Progenitor cell of endocrine pancreas (in vitro differentiated cells): ENCODE measurements around the gene IGSF8. TPM values are rescaled to one million over a fixed set of nuclear protein-coding genes. Genes with fewer than 3 reads are reported as not detected.

Experiments used
- DNase-seq: peaks from one replicate; pipeline ENCODE4 v3.0.0; 2021; ENCODE audit warnings: low spot score; ENCODE audit not compliant: unreplicated experiment
- H3K27ac Mint-ChIP-seq: 2 replicates; pipeline ENCODE4 v1.8.0; 2021; ENCODE audit warnings: mild to moderate bottlenecking, moderate library complexity, mixed read lengths
- H3K27me3 Mint-ChIP-seq: 2 replicates; pipeline ENCODE4 v1.8.0; 2021; ENCODE audit warnings: mixed read lengths
- H3K36me3 Mint-ChIP-seq: 2 replicates; pipeline ENCODE4 v1.8.0; 2022; ENCODE audit warnings: mixed read lengths; ENCODE audit not compliant: insufficient read depth
- H3K4me1 Mint-ChIP-seq: 2 replicates; pipeline ENCODE4 v1.8.0; 2021; ENCODE audit warnings: low read depth, mixed read lengths
- H3K4me3 Mint-ChIP-seq: 2 replicates; pipeline ENCODE4 v1.8.0; 2021; ENCODE audit warnings: low read depth, mild to moderate bottlenecking, moderate library complexity, mixed read lengths
- H3K9me3 Mint-ChIP-seq: 2 replicates; pipeline ENCODE4 v1.8.0; 2021; ENCODE audit warnings: low read depth, mixed read lengths
- total RNA-seq: library from RNA; stranded (reverse); gene quantifications from 2 replicates; pipeline ENCODE4 v1.2.1, GENCODE V29; 2021
- TF ChIP-seq, protein P1 (sequence below): fragments of 200-600 bp; sonication (generic); IDR thresholded peaks from one replicate; pipeline ENCODE4 v1.5.0; 2021; ENCODE audit warnings: antibody characterized with exemption, mild to moderate bottlenecking; ENCODE audit not compliant: unreplicated experiment

The IGSF8 gene
- total RNA-seq, 1 donor from 2014 or later, result 39.4 TPM

DNA sequence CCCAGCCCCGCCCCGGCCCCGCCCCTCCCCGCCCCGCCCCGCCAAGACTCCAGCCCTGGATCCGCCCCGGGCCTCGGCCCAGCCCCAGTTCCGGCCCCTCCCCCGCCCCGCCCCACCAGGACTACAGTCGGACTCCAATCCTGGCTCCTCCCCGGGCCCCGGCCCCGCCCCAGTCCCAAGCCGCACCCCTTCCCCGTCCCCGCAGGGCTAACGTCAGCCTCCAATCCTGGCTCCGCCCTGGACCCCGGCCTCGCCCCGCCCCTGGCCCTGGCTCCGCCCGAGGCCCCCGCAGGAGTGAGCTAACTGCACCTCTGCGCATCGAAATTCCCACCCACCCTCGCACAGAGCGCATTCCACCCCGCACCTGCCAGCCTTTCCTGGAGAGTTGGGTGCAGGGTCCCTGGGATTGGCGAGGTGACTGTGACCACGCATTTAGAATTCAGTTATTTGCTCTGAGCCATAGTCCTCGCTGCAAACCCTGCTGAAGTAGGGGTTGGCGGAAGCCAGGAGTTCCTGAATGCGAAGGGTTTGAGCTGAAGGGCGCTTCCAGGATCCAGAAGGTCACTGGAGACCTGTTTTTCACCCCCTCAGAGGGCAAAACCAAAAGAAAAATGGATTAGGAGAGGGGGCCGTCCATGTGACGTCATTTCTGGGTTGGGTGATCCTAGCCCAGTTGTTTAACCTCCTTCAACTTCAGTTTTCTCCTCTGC is 588 bp upstream of the IGSF8 start:
- Mint-ChIP-seq H3K27ac (peak overlapping the region; percentile 95), H3K9me3 (no peaks in the 10 kb centered on the region), H3K27me3 (peaks cover 10% of the 10 kb centered on the region), H3K4me1 (peaks cover 19% of the 10 kb centered on the region), H3K36me3 (no peaks in the 10 kb centered on the region), H3K4me3 (peak overlapping the region; percentile 74)
- DNase-seq, result peak; percentile 97
- TF ChIP-seq, protein P1, sequence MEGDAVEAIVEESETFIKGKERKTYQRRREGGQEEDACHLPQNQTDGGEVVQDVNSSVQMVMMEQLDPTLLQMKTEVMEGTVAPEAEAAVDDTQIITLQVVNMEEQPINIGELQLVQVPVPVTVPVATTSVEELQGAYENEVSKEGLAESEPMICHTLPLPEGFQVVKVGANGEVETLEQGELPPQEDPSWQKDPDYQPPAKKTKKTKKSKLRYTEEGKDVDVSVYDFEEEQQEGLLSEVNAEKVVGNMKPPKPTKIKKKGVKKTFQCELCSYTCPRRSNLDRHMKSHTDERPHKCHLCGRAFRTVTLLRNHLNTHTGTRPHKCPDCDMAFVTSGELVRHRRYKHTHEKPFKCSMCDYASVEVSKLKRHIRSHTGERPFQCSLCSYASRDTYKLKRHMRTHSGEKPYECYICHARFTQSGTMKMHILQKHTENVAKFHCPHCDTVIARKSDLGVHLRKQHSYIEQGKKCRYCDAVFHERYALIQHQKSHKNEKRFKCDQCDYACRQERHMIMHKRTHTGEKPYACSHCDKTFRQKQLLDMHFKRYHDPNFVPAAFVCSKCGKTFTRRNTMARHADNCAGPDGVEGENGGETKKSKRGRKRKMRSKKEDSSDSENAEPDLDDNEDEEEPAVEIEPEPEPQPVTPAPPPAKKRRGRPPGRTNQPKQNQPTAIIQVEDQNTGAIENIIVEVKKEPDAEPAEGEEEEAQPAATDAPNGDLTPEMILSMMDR, result no peak

DNA sequence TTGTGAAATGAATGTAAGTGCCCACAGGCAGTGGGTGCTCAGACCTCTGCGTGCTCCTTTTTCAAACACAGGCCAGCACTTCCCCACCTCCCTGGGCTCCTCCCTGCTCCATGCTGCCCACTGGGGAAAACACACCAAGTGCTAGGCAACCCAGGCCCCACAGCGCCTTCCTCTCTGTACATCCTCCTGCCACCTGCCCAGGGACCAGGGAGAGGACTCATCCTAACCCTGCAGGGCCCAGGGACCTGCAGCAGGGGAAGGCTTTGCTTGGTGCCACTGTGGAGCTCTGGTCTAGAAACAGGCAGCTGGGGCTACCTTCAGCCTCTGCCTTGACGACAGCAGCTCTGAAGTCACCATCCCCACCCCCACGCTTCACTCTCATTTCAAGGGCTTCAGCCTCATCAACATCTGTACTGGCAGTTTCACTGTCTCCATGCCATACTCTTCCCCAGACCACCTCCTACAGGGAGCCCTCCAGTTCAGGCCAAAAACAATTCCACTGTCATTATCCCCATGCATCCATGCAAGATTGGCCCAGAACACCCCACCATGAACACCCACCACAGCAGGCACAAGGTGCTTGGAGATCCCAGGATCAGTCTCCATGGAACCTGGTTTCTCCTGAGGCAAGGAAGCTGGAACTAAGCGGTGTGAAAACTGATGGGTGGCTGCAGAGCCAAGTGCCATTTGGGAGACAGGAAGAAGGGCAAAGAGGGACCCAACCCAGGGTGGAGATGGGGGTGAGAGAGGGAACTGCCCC is 1.1 kb downstream of the IGSF8 start:
- Mint-ChIP-seq H3K36me3 (no peaks in the 10 kb centered on the region), H3K9me3 (no peaks in the 10 kb centered on the region), H3K4me1 (peaks cover 18% of the 10 kb centered on the region), H3K4me3 (peak overlapping the region; percentile 79), H3K27me3 (peaks cover 6% of the 10 kb centered on the region), H3K27ac (peak overlapping the region; percentile 35)
- no peak for DNase-seq
- TF ChIP-seq, protein P1, result no peak

DNA sequence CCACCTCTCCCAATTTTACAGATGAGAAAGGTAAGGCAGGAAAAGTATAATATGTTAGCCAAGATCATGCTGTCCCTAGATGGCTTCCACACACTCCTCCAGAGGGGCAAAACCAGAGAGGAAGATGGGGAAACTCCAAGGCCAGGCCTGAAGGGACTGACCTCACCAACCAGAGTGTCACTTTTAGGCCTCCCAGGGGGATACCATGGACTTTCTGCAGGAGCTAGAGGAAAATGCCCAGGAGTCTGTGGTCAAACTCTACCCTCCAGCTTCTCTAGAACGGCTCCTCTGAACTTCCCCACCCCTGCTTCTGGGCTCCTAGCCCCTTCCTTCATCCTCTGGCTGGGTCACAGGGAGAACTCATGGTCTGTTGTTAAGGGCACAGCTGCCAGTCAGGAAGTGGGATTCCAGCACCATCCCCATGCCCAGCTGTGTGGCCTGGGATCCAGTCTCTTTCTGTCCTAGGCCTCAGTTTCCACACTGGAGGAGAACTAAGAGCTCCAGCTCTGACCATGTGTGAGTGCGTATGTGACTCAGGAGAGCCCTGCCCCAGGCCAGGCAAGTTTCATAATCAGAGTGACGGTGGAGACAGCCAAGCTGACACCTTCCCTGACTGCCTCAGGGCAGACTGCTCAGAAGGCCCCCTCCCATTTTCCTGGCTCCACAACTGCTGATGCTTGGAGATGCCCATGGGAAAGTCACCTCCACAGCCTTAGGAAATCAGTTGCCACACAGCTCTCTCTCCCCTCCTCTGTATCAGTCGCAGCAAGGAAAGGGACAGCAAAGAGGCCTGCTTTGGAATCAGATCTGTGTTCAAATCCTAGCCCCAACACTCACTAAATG is 1.9 kb downstream of the IGSF8 start:
- Mint-ChIP-seq H3K27me3 (peaks cover 5% of the 10 kb centered on the region), H3K27ac (no peak overlapping the region), H3K9me3 (no peaks in the 10 kb centered on the region), H3K4me1 (peaks cover 17% of the 10 kb centered on the region), H3K36me3 (no peaks in the 10 kb centered on the region), H3K4me3 (peak overlapping the region; percentile 79)
- DNase-seq, result no peak
- TF ChIP-seq, protein P1, result no peak

DNA sequence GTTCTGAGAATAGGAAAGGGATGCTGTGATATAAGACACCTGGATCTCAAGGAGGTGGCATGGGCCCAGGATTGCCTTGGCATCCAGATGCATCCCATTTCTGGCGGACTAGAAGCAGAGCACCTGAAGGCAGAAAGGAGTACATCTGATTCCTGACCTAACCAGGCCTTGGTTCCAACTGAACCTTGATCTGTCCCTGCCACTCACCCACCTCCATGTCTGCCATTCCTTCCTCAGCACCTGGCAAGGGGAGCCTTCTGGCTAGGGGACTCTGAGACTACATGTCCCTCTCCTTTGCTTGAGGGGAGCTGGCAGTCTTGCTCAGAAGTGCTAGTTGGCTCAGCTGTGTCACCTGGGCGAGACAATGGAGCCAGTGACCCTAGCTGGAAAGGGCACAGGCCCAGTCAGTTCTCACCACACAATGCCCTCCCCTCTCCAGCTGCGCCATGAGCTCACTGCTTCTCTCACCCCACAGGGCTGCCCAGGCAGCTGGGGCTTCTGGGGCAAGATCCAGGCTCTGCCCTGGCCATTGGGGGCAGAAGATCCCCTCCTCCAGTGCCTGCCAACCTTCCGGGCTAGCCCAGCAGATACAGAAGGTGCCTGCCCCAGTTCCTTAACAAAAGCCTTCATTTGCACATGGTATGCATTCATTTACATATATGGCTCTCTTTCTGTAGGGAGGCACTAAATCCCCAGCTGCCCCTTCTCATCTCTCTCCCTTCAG is 2.9 kb downstream of the IGSF8 start:
- Mint-ChIP-seq H3K9me3 (no peaks in the 10 kb centered on the region), H3K4me1 (peaks cover 14% of the 10 kb centered on the region), H3K36me3 (no peaks in the 10 kb centered on the region), H3K27ac (no peak overlapping the region), H3K27me3 (peaks cover 5% of the 10 kb centered on the region), H3K4me3 (peak overlapping the region; percentile 50)
- no peak for DNase-seq
- TF ChIP-seq, protein P1, result no peak

DNA sequence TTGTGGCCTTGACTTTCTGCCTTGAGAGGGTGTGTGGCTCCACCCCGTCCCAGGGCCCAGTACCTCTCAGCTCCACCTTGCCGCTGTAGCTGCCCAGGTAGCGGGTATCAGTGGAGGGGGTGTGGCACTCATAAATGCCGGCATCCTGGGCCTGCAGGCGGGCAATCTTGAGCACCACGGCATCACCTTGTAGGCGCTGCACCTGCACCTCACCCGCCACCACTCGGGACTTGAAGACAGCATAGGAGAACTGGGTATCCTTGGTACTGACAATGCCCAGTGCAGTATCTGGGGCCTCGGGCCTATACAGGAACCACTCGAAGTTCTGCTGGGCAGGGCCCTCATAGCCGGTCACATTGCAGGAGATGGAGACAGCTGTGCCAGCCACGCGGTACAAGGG is 3.6 kb downstream of the IGSF8 start:
- no peak for DNase-seq
- TF ChIP-seq, protein P1, result no peak
- Mint-ChIP-seq H3K27ac (no peak overlapping the region), H3K4me3 (no peak overlapping the region), H3K27me3 (peaks cover 5% of the 10 kb centered on the region), H3K36me3 (no peaks in the 10 kb centered on the region), H3K4me1 (peaks cover 14% of the 10 kb centered on the region), H3K9me3 (no peaks in the 10 kb centered on the region)
